Trophoblast cell (in vitro differentiated cells and primary cell): ENCODE data around the gene DGCR2.

Experiments
- DNase-seq, 2 donors: peaks; one replicate each; pipeline ENCODE4 v3.0.0-alpha.2; 2016
- H2AFZ ChIP-seq: 2 replicates; pipeline ENCODE4 v1.6.1; 2013; ENCODE audit warnings: low read length, moderate library complexity, mild to moderate bottlenecking; ENCODE audit not compliant: insufficient read depth, poor library complexity
- H2AK5ac ChIP-seq: 2 replicates; pipeline ENCODE4 v1.6.1; 2013; ENCODE audit warnings: mild to moderate bottlenecking, low read length
- H2BK120ac ChIP-seq: 2 replicates; pipeline ENCODE4 v1.6.1; 2013; ENCODE audit warnings: low read length, mild to moderate bottlenecking, moderate library complexity; ENCODE audit not compliant: insufficient read depth, poor library complexity
- H2BK12ac ChIP-seq: 2 replicates; pipeline ENCODE4 v1.6.1; 2013; ENCODE audit warnings: mild to moderate bottlenecking, low read length, moderate library complexity
- H2BK5ac ChIP-seq: 2 replicates; pipeline ENCODE4 v1.6.1; 2013; ENCODE audit warnings: low read length, low read depth, moderate library complexity, mild to moderate bottlenecking; ENCODE audit not compliant: poor library complexity
- H3K14ac ChIP-seq: 2 replicates; pipeline ENCODE4 v1.6.1; 2013; ENCODE audit warnings: mild to moderate bottlenecking, low read length
- H3K18ac ChIP-seq: 2 replicates; pipeline ENCODE4 v1.6.1; 2013; ENCODE audit warnings: mild to moderate bottlenecking, low read length
- H3K23ac ChIP-seq: 2 replicates; pipeline ENCODE4 v1.6.1; 2013; ENCODE audit warnings: low read length
- H3K27ac ChIP-seq: 2 replicates; pipeline ENCODE4 v1.5.1; 2013; ENCODE audit warnings: low read depth, mild to moderate bottlenecking, inconsistent platforms, low read length, moderate library complexity
- H3K27me3 ChIP-seq: 2 replicates; pipeline ENCODE4 v1.6.1; 2013; ENCODE audit warnings: inconsistent platforms, mild to moderate bottlenecking, low read length, moderate library complexity; ENCODE audit not compliant: insufficient read depth
- H3K36me3 ChIP-seq, 2 experiments: 1 replicate in 1 of 2; 2 replicates in 1 of 2; pipeline ENCODE4 v1.6.1; 2013; ENCODE audit warnings: low read length in 2 of 2, mild to moderate bottlenecking in 2 of 2, moderate library complexity in 1 of 2; ENCODE audit not compliant: insufficient read depth in 2 of 2, control insufficient read depth in 1 of 2
- H3K4ac ChIP-seq: 2 replicates; pipeline ENCODE4 v1.6.1; 2013; ENCODE audit warnings: low read depth, mild to moderate bottlenecking, low read length, moderate library complexity
- H3K4me1 ChIP-seq, 2 experiments: 1 replicate in 1 of 2; 2 replicates in 1 of 2; pipeline ENCODE4 v1.6.1; 2013; ENCODE audit warnings: low read length in 2 of 2, mild to moderate bottlenecking in 2 of 2, moderate library complexity in 1 of 2; ENCODE audit not compliant: insufficient read depth in 2 of 2, control insufficient read depth in 1 of 2
- H3K4me2 ChIP-seq: 2 replicates; pipeline ENCODE4 v1.6.1; 2013; ENCODE audit warnings: inconsistent platforms, mild to moderate bottlenecking, low read length, moderate library complexity
- H3K4me3 ChIP-seq: 2 replicates; pipeline ENCODE4 v1.5.1; 2013; ENCODE audit warnings: mild to moderate bottlenecking, low read depth, low read length, inconsistent platforms
- H3K79me1 ChIP-seq: one replicate; pipeline ENCODE4 v1.6.1; 2013; ENCODE audit warnings: low read length
- H3K79me2 ChIP-seq: 2 replicates; pipeline ENCODE4 v1.6.1; 2013; ENCODE audit warnings: low read length, mild to moderate bottlenecking; ENCODE audit not compliant: control insufficient read depth, insufficient read depth, poor library complexity
- H3K9ac ChIP-seq: 2 replicates; pipeline ENCODE4 v1.6.1; 2013; ENCODE audit warnings: mild to moderate bottlenecking, low read length
- H3K9me3 ChIP-seq: 2 replicates; pipeline ENCODE4 v1.6.1; 2013; ENCODE audit warnings: low read depth, mild to moderate bottlenecking, control low read depth, inconsistent platforms, low read length; ENCODE audit not compliant: insufficient read depth
- H4K12ac ChIP-seq: 2 replicates; pipeline ENCODE4 v1.6.1; 2013; ENCODE audit warnings: low read depth, mild to moderate bottlenecking, low read length, moderate library complexity
- H4K8ac ChIP-seq: 2 replicates; pipeline ENCODE4 v1.6.1; 2013; ENCODE audit warnings: low read depth, mild to moderate bottlenecking, low read length, moderate library complexity
- H4K91ac ChIP-seq: one replicate; pipeline ENCODE4 v1.6.1; 2013; ENCODE audit warnings: low read depth, mild to moderate bottlenecking, low read length, moderate library complexity
- WGBS: extraction: QIAGEN DNeasy Blood & Tissue Kit; methylation state at CpG from one replicate; pipeline ENCODE4 v1.1.7; 2013; ENCODE audit warnings: missing lambda C conversion rate; ENCODE audit not compliant: insufficient read length, insufficient coverage; ENCODE audit errors: extremely low coverage; 5-methylcytosine and 5-hydroxymethylcytosine counted together

The DGCR2 gene

DNA sequence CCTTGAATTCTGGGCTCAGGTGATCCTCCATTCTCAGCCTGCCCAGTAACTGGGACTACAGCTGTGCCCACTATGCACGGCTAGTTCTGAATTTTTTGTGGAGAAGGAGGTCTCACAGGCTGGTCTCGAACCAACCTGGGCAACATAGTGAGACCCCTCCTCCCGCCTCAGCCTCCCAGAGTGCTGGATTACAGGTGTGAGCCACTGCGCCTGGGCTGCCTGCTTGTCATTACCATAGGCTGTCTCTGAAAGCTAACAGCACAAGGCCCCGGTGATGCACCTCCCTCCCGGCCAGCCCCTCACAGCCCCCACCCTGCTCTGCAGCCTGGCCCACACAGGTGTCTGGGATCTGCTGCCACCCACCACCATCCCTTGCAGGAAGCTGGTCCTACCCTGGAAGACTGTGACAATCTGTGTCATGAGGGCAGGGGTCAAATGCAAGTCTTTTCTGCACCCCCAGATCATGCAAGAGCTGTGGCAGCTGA, 82.4 kb downstream of the DGCR2 start:
- WGBS, result no CpG with 5 or more reads among the region's 6 CpGs
- no peak overlapping the region for H3K9ac ChIP-seq

DNA sequence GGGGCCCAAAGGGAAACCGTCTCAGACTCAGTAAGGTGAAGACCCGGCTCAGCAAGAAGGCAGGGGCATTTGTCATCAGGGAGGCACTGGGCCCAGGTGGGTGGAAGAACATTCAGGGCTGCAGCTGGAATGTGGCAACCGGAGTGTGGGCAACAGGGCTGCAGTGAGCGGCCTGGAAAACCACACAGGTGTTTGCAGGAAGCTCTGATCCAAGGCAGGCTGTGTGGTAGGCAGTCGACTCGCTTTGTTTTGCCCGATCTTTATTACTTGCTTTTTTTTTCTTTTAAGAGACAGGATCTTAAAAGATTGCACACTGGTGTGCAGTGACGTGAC, 82.8 kb downstream of the DGCR2 start:
- Histone ChIP-seq H3K4ac (no peak overlapping the region), H2BK120ac (no peak overlapping the region), H4K12ac (no peak overlapping the region), H2BK12ac (no peak overlapping the region), H3K23ac (no peak overlapping the region), H3K27ac (no peak overlapping the region), H3K4me1 (no peaks in the 10 kb centered on the region), H3K14ac (no peak overlapping the region), H4K8ac (no peak overlapping the region), H3K27me3 (no peaks in the 10 kb centered on the region), H4K91ac (no peak overlapping the region), H3K79me1 (no peaks in the 10 kb centered on the region), H2AFZ (no peak overlapping the region), H3K36me3 (peaks cover 66 to 71% of the 10 kb centered on the region in 2 experiments), H3K9ac (no peak overlapping the region), H2AK5ac (no peak overlapping the region), H3K79me2 (no peaks in the 10 kb centered on the region), H3K18ac (no peak overlapping the region), H3K9me3 (peaks cover 4% of the 10 kb centered on the region), H2BK5ac (no peak overlapping the region), H3K4me2 (no peak overlapping the region), H3K4me3 (no peak overlapping the region)
- DNase-seq, result no peak
- WGBS, result no CpG with 5 or more reads among the region's 8 CpGs

More for the DNA sequence above, 82.4 kb downstream of the DGCR2 start:
- no peak overlapping the region for H3K23ac ChIP-seq
- H3K4me3 ChIP-seq, result no peak overlapping the region
- peaks cover 67 to 72% of the 10 kb centered on the region in 2 experiments for H3K36me3 ChIP-seq
- no peak overlapping the region for H2BK5ac ChIP-seq
- no peak overlapping the region for H2AK5ac ChIP-seq
- H3K14ac ChIP-seq, result no peak overlapping the region
- H4K91ac ChIP-seq, result no peak overlapping the region
- H2BK120ac ChIP-seq, result no peak overlapping the region
- no peak overlapping the region for H4K12ac ChIP-seq
- no peak overlapping the region for H3K18ac ChIP-seq
- H3K27ac ChIP-seq, result no peak overlapping the region
- H3K9me3 ChIP-seq, result peaks cover 4% of the 10 kb centered on the region
- no peak overlapping the region for H4K8ac ChIP-seq
- no peaks in the 10 kb centered on the region for H3K27me3 ChIP-seq
- H3K79me2 ChIP-seq, result no peaks in the 10 kb centered on the region
- no peak overlapping the region for H3K4ac ChIP-seq
- no peaks in the 10 kb centered on the region for H3K79me1 ChIP-seq
- no peak overlapping the region for H2AFZ ChIP-seq
- no peak overlapping the region for H2BK12ac ChIP-seq
- H3K4me1 ChIP-seq, result no peaks in the 10 kb centered on the region
- DNase-seq, result no peak
- no peak overlapping the region for H3K4me2 ChIP-seq

DNA sequence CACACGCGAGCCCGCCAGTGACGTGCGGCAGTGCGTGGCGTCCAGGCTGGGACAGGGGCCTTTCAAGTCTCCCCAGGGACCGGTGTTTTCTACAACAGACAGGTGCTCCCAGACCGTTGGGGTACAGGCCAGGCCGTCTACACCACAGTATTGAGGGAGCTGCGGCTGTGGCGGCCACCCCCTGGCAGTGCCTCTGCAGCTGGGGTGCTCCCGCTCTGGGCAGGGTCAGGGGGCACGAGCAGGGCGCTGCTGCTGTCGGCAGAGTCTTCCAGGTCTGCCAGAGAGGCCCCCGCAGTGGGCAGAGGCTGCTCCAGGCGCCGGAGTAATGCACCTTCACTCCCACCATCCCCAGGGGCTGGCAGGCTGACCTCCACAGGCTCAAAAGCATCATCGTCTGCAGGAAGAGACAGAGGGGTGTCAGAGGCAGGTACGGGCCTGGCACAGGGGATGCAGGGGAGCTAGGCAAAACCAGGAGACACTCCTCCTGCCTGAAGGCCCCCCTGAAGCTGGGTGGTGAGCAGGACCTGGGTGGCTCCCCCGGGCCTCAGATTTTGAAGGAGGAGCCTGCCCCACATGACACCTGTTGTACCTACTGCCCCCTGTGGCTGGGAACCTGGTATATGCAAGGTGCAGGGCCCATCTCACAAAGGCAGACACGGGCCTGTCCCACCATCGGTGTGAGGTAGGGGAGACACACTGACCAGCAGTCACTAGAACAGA, 83.3 kb downstream of the DGCR2 start:
- DNase-seq, result no peak
- Histone ChIP-seq H4K8ac (no peak overlapping the region), H2BK5ac (no peak overlapping the region), H3K18ac (no peak overlapping the region), H4K91ac (no peak overlapping the region), H3K27me3 (no peaks in the 10 kb centered on the region), H2BK120ac (no peak overlapping the region), H3K14ac (no peak overlapping the region), H3K4me1 (no peaks in the 10 kb centered on the region), H3K9me3 (peaks cover 4% of the 10 kb centered on the region), H3K27ac (no peak overlapping the region), H3K4ac (no peak overlapping the region), H2AK5ac (no peak overlapping the region), H4K12ac (no peak overlapping the region), H3K4me2 (no peak overlapping the region), H3K79me2 (no peaks in the 10 kb centered on the region), H3K4me3 (no peak overlapping the region), H3K9ac (no peak overlapping the region), H2AFZ (no peak overlapping the region), H3K23ac (no peak overlapping the region), H2BK12ac (no peak overlapping the region), H3K79me1 (no peaks in the 10 kb centered on the region), H3K36me3 (peaks cover 62 to 65% of the 10 kb centered on the region in 2 experiments)
- no CpG with 5 or more reads among the region's 24 CpGs for WGBS

DNA sequence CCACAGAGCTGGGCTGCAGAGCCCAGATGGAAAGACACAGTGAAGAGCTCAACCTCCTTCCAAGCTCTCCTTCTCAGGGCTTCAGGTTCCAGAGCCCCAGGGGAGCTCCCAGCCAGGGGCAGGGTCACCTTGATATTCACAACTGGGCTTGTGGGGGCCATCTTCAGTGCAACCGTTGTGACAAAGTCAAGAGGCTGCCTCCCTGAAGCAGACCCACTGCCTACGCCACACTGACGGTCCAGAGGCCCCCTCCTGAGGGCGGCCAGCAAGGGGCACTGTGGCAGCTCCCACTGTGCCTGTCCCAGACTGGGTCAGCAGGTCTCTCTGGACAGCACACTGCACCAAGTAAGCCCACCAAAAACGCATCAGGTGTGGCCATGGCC, 84.1 kb downstream of the DGCR2 start:
- no peak overlapping the region for H3K23ac ChIP-seq
- H4K91ac ChIP-seq, result no peak overlapping the region
- H2BK12ac ChIP-seq, result no peak overlapping the region
- H3K79me2 ChIP-seq, result no peaks in the 10 kb centered on the region
- peaks cover 4% of the 10 kb centered on the region for H3K9me3 ChIP-seq
- no peak overlapping the region for H2BK120ac ChIP-seq
- no peaks in the 10 kb centered on the region for H3K79me1 ChIP-seq
- H2AK5ac ChIP-seq, result no peak overlapping the region
- peaks cover 55 to 58% of the 10 kb centered on the region in 2 experiments for H3K36me3 ChIP-seq
- H3K27me3 ChIP-seq, result no peaks in the 10 kb centered on the region
- H2AFZ ChIP-seq, result no peak overlapping the region
- no peak overlapping the region for H3K18ac ChIP-seq
- no peak overlapping the region for H3K4me3 ChIP-seq
- H4K8ac ChIP-seq, result no peak overlapping the region
- no peak overlapping the region for H3K4me2 ChIP-seq
- no peak overlapping the region for H3K27ac ChIP-seq
- H3K4ac ChIP-seq, result no peak overlapping the region
- H3K14ac ChIP-seq, result no peak overlapping the region
- DNase-seq, result no peak
- no peaks in the 10 kb centered on the region for H3K4me1 ChIP-seq
- H2BK5ac ChIP-seq, result no peak overlapping the region
- no CpG with 5 or more reads among the region's 5 CpGs for WGBS
- H4K12ac ChIP-seq, result no peak overlapping the region
- no peak overlapping the region for H3K9ac ChIP-seq
